GM19324 (cell line): ENCODE data around the gene GJC3.
"Not testable (repeated sequence)": the region's sequence is repeated elsewhere in the genome, so short reads cannot be mapped to it uniquely, and the experiment has no call there.

Source experiments
- ATAC-seq: cut with Tn5 transposase; IDR thresholded peaks from one replicate; pipeline ENCODE4 v1.9.1; 2021; ENCODE audit warnings: mild to moderate bottlenecking, moderate library complexity; ENCODE audit not compliant: unreplicated experiment, low FRiP score

GJC3 gene

GRCh38 chr7:99928994-99929729 lies at the start of gene GJC3:
Gene GJC3, minus strand, starts transcription at chr7:99929620. Its CDS starts 0 bp downstream, at chr7:99929620.
- no peak for ATAC-seq

- no peak for ATAC-seq
Measured at GRCh38 chr7:99976626-99977025, 47.2 kb upstream of the GJC3 start.

GRCh38 chr7:99975782-99976521 lies 46.5 kb upstream of the GJC3 start, which contains the start of gene AZGP1:
Gene AZGP1, minus strand, starts transcription at chr7:99976031. Its CDS starts 11 bp downstream, at chr7:99976020.
- no peak for ATAC-seq

- ATAC-seq, result no peak
Measured at GRCh38 chr7:99974681-99975080, 45.3 kb upstream of the GJC3 start.

GRCh38 chr7:99973817-99974216 lies 44.4 kb upstream of the GJC3 start:
- ATAC-seq, result not testable (repeated sequence)

GRCh38 chr7:99971242-99971641 lies 41.8 kb upstream of the GJC3 start:
- no peak for ATAC-seq

- ATAC-seq, result not testable (repeated sequence)
Measured at GRCh38 chr7:99969813-99970212, 40.4 kb upstream of the GJC3 start.

- ATAC-seq, result no peak
Measured at GRCh38 chr7:99969298-99969697, 39.9 kb upstream of the GJC3 start.

GRCh38 chr7:99958564-99959227 lies 29.3 kb upstream of the GJC3 start:
- ATAC-seq, result no peak

- no peak for ATAC-seq
Measured at GRCh38 chr7:99955247-99955646, 25.8 kb upstream of the GJC3 start.

- ATAC-seq, result not testable (repeated sequence)
Measured at GRCh38 chr7:99954643-99955042, 25.2 kb upstream of the GJC3 start.

GRCh38 chr7:99953649-99954048 lies 24.2 kb upstream of the GJC3 start:
- no peak for ATAC-seq

- ATAC-seq, result not testable (repeated sequence)
Measured at GRCh38 chr7:99952649-99953048, 23.2 kb upstream of the GJC3 start.

GRCh38 chr7:99950819-99951218 lies 21.4 kb upstream of the GJC3 start:
- ATAC-seq, result not testable (repeated sequence)

GRCh38 chr7:99949645-99950228 lies 20.3 kb upstream of the GJC3 start:
- no peak for ATAC-seq

- ATAC-seq, result no peak
Measured at GRCh38 chr7:99947608-99948007, 18.2 kb upstream of the GJC3 start.

- ATAC-seq, result no peak
Measured at GRCh38 chr7:99944497-99945070, 15.2 kb upstream of the GJC3 start.

GRCh38 chr7:99943641-99944496 lies 14.4 kb upstream of the GJC3 start:
- no peak for ATAC-seq

- no peak for ATAC-seq
Measured at GRCh38 chr7:99938296-99938695, 8.9 kb upstream of the GJC3 start.

- ATAC-seq, result not testable (repeated sequence)
Measured at GRCh38 chr7:99935009-99935408, 5.6 kb upstream of the GJC3 start.
